DMS53 treated with DMSO at 0.1 percent for 48 hours (cell line): ENCODE measurements around the gene ARMC12.

Experiments
- DNase-seq: peaks from one replicate; lab custom pipeline; 2025; ENCODE audit not compliant: unreplicated experiment; lab: John Stamatoyannopoulos, UW

The ARMC12 gene

DNA sequence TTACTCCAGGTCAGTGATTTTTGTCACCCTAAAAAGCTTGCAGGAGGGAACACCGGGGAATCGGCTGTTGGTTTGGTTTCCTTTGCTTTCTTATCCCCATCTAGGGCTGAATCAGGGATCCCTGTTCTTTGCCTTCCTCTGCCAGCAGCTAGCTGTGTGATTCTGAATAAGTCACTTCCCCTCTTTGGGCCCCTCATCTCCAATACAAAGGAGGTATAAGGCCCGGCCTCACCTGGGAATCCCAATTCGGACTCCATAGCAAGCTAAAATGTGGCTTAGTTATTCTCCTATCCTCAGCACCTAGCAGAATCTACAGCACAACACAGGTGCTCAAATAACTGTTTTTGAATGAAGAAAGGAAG, 18.5 kb upstream of the ARMC12 start:
- DNase-seq: no peak

- no peak for DNase-seq
These were observed 17.9 kb upstream of the ARMC12 start for GRCh38 chr6:35718911-35719381.

DNA sequence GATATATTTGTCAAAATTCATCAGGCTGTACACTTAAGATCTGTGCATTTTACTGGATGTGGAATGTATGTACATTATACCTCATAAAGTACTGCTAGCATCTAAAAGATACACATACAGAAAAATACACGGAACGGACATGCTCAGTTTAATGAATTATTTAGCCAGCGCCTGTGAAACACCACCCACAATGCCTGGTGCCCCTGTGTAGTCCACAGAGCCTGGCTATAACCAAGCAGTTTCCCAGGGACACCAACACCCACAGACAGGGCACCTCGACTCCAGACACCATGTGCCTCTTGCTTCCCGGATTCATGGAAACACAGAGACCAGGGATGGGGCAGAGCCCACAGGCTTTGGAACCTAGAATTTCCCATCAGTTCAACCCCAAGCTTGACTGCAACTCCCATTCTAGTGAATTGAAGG, 17.4 kb upstream of the ARMC12 start:
- no peak for DNase-seq

DNA sequence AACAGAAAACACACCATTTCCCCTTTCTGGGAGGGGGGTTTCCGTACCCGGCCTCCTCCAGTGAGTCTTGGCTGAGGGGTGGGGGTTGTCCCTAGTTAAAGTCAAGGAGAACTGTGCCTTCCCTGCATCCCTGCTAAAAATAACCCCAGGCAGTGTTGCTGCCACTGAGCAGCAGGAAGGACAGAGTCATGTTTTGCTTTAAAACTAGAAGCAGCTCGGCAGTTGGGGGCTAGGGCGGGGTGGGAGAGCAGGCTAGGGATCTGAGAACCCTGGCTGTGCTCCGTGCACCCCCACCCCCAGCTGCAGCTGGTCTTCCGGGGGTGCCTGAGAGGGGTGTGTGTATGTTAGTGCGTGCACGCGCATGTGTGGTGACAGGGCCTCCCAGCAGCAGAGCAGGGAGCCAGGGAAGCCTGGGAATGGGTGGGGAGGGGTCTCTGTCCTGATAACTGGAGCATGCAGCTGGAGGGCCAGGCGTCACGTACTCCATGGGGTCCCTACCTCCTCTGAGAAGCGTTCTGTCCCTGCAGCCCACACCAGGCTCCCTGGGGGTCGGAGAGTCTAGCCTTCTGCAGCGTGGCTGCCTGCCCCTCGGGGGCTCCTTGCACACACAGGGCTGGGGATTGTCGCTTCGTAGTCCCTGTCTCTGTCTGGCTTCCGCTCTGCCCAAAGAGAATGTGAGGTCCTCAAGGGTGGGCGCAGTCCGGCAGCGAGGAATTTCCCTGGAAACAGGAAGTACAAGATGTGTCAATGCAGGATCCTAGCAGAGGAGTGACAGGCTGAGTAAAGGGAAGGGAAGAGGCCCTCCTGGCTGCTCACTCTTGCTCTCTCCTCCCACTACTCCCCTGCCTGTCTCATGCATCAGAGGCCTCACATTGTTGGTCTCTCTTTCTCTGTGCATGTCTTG, 16.8 kb upstream of the ARMC12 start:
- DNase-seq: no peak

GRCh38 chr6:35722121-35722761, 14.6 kb upstream of the ARMC12 start:
- no peak for DNase-seq

- no peak for DNase-seq
These were observed 13.2 kb upstream of the ARMC12 start for GRCh38 chr6:35723587-35723986.

DNA sequence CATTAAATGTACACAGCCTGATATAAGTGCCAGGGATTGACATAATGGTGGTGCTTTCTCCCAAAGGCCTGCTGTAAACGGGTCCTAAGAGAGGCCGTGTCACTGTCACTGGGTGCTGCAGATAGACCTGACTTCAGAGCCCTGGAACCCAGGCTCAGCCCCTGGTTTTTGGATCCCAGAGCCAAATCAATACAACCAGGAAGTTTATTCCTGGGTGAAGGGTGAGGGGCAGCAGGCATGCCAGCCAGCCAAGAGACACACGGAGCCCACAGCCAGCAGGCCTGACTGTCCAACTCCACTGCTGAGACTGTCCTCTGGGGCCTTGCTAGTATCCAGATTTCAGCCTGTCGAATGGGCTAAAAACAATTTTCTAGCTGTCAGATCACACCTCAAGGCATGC, 12.8 kb upstream of the ARMC12 start:
- DNase-seq: no peak

GRCh38 chr6:35724471-35724870, 12.4 kb upstream of the ARMC12 start:
- no peak for DNase-seq

DNA sequence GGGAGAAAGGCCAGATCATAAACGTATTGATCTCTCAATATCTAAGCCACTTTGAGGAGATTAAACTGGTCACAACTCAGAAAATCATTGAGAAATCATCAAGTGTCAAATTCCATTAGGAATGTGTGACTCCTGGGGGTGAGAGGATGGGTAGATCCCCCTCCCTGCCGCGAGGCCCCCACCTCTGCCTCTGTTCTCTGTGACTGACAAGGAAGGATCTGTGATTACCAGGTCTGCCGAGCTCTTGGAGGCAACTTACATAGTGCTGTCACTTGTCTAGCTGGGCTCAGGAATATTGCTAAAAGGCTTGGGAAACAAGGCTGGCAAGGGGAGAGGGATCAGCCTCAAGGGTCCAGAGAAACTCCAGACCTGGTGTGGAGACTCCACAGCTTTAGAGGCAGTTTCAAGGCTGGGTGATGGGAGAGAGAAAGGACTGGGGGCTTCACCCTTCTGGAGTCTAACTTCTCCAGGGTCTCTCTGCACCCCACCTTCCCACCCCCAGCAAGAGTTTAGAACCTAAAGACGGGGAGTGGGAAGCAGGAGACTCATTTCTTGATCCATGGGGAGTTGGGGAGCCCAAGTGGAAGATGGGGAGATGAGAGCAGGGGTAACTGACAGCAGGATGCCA, 11.6 kb upstream of the ARMC12 start:
- no peak for DNase-seq

DNA sequence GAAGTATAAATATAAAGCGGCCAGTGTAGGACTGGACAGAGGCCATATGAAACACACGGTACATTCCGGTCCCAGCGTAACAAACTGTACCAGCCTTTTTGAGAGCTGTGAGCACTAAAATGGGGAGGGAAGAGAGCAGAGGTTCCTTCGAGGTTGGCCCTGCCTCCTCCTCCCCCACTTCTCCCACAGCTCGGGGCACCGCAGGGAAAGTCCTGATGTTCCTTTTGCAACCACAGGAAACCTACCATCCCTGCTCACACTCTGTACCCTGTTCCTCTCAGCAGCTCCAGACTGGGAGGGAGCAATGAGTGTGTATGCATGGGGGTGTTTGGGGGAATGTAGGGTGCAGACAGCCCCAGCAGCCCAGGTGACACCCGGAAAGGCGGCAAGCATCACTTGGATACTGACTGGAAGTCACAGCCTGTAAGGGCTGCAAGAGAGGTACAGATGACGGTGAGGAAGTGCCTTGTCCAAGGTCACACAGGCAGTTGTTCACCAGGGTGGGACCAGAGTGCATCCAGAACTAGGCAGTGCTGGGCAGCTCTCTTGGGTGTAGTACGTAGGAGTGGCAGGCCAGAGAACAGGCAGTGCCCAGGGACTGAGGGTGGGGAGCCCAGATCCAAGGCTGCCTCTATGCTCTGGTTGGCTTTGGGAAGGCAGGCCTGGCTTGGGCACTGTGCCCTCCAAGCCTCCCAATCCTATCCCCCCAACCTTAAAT, 11.0 kb upstream of the ARMC12 start:
- DNase-seq: peak; percentile 18

DNA sequence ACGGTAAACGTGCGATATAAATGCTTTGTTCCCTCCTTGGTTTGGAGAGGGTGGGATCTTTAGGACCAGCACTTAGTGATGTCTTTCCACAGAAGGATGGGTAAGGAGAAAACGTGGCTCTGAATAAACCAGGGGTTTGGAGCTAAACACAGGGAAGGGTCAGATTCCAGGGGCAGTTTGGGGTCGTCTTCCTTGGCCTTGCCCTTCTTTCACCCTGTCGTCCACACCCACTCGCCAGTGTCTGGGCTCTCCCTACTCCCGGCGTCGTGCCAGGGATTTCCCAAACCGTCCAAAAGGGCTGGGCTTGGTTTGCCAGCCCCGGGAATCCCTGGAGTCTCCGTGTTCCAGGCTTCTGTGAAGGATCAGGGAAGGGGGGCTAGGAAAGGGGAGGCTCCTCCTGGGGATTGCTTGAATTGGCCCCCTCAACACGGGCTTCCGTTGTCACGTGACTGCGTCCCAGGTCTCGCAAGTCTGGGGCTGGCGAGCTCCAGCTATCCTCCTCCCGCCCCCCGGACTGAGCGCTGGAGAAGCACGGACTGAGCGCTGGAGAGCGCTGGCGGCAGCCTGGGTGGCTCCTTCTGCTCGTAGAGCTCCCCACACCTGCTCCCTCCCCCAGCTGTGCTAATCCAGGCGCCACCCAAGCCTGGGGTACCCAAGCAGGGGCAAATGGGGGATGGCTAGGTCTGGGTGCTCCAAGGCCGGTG, 9.4 kb upstream of the ARMC12 start:
- DNase-seq: peak; percentile 25

GRCh38 chr6:35727935-35728682, 8.7 kb upstream of the ARMC12 start:
- DNase-seq: peak; percentile 62

GRCh38 chr6:35728683-35729678, 7.9 kb upstream of the ARMC12 start:
- DNase-seq: no peak

- no peak for DNase-seq
These were observed 7.1 kb upstream of the ARMC12 start for GRCh38 chr6:35729722-35730121.

GRCh38 chr6:35730745-35731413, 6.0 kb upstream of the ARMC12 start:
- peak; percentile 58 for DNase-seq

DNA sequence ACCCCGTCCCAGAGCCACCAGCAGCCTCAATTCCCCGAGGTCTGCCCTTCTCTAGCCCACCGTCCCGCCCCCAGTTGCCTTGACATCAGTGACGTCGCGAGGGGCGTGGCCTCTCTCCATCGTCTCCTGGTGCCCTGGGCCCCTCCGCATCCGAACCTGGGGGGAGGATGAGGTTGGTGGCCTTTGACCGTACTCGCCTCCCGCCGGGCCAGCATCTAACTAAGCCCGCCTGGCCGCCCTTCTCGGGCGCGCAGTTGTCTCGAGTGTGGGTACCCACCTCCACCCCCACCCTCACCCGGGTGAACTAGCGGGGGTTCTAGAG, 5.5 kb upstream of the ARMC12 start:
- DNase-seq: peak; percentile 58

GRCh38 chr6:35731736-35732532, 4.9 kb upstream of the ARMC12 start:
- peak; percentile 71 for DNase-seq

GRCh38 chr6:35733633-35734032, 3.2 kb upstream of the ARMC12 start:
- no peak for DNase-seq
